Measurements from ENCODE around the gene MDM2.
"Not testable (repeated sequence)": the region's sequence is repeated elsewhere in the genome, so short reads cannot be mapped to it uniquely, and the experiment has no call there.

The MDM2 gene

DNA sequence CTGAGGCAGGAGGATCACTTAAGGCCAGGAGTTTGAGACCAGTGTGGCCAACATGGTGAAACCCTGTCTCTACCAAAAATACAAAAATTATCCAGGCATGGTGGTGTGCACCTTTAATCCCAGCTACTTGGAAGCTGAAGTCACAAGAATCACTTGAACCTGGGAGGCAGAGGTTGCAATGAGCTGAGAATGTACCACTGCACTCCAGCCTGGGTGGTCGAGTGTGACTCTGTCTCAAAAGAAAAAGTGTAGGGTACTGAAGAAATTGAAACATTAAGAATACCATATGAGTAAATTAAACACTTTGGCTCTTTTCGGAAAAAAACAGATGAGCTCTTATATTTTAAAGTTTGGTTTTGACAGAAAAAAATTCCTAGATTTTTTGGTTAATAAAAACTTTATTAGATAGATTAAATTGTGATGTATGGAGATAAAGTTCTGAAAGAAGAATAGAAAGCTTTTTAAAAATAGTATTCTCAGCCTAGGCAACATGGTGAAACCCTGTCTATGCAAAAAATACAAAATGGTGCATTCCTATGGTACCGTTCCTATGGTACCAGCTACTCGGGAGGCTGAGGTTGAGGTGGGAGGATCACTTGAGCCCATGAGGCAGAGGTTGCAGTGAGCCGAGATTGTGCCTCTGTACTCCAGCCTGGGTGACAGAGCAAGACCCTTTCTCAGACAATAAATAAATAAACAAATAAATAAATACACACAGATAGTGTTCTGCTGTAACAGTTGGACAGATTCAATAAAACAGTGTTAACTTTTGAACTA, 20.1 kb downstream of the MDM2 start:
- no peak for DNase-seq (ENCODE audit: low read depth)

DNA sequence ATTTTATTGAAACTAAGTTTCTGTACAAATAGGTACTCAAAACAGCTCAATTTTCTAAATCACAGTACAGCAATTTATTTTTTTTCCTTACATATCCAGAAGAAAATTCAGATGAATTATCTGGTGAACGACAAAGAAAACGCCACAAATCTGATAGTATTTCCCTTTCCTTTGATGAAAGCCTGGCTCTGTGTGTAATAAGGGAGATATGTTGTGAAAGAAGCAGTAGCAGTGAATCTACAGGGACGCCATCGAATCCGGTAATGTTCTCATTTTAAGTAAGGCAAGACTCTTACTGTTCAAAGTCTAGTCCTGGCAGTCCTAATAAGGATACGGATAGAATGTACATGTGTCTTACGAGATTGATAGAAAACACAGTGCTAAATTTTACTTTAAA, 20.7 kb downstream of the MDM2 start:
- DNase-seq (ENCODE audit: low read depth) = no peak

GRCh38 chr12:68831272-68831671, 23.3 kb downstream of the MDM2 start:
- DNase-seq (ENCODE audit: low read depth) = no peak

- no peak for DNase-seq (ENCODE audit: low read depth)
Measured at GRCh38 chr12:68831751-68832503, 23.9 kb downstream of the MDM2 start.

GRCh38 chr12:68832504-68832867, 24.5 kb downstream of the MDM2 start:
- no peak for DNase-seq (ENCODE audit: low read depth)

DNA sequence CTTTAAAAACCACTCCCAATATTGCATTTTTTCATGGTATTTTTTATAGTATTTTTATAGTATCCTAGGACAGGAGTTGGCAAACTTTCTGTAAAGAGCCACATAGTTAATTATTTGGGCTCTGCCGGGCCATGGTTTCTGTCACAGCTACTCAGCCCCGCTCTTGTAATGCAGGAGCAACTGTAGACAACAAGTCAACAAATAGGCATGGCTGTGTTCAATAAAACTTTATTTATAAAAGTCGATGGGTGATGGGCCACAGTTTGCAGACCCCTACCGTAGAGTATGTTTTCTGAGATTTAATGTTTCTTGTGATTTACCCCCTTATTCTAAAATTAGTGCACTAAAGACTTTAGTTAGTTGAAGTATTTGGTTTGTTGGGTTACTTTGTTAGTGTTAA, 25.5 kb downstream of the MDM2 start:
- DNase-seq (ENCODE audit: low read depth) = no peak

DNA sequence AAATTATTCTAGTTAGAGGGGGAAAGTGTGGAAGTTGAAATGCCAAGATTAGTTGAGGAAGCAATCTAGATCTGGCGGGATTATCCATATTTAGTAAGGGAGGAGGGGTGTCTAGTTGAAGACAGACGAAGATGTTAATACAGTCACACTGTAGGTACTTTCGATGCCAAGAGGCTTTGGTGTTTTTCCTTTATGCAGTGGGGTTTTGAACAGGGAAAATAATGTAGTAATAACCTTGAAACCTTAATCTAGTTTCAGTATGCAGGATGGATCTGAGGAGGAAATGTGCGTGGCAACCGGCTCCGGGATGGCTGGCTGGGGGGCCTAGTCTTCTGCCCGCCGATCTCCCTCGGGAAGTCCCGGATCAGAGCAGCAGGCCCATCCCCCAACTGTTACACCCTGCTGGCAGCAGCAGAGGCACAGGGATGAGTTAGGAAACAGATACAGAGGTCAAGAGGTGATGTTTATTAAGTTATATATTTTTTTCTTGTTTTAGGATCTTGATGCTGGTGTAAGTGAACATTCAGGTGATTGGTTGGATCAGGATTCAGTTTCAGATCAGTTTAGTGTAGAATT, 27.4 kb downstream of the MDM2 start:
- no peak for DNase-seq (ENCODE audit: low read depth)

DNA sequence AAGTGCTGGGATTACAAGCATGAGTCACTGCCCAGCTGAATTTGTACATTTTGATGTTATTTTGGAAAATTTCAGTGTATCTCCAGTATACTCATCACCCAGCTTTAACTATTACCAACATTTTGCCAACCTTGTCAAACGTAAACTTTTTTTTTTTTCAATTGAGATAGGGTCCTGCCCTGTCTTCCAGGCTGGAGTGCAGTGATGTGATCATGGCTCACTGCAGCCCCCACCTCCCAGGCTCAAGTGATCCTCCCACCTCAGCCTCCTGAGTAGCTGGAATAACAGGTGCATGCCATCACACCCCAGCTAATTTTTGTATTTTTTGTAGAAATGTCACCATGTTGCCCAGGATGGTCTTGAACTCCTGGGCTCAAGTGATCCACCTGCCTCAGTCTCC, 29.2 kb downstream of the MDM2 start:
- no peak for DNase-seq (ENCODE audit: low read depth)

DNA sequence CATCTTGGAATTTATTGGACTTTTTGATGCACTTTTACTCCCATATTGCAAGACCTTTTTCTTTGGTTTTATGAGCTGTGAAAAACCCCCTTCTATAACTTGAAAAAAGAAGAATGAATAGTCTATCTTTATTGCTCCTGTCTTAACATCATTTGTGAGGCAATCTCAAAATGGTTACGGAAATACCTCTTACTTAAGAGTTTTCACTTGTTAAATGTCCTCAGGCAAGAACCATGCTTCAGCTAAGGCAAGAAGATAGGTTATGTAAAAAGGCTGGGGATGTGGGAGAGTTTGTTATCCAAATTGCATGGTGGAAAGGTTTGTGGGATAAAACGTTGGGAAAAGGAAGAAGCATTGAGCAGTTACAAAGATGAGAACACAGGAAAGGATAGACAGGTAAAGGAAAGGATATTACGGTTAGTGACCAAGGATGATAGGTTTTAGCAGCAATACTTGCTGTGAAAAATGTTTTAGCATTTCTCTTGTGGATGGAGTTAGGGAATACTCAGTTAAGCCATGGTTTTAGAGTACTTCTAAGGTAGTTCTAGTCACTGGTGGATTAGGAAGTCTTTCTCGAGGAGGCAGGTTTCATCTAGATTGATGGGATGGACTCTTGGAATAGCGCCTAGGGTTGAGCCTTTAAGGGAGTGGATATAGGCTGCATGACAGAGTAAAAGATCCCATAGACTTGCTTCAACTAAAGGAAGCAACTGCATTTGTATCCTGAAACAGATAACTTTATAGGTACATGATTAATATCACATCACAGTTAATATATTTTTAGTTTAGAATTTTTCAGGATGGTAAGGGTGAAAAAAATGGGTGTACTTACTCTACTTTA, 30.3 kb downstream of the MDM2 start:
- no peak for DNase-seq (ENCODE audit: low read depth)

DNA sequence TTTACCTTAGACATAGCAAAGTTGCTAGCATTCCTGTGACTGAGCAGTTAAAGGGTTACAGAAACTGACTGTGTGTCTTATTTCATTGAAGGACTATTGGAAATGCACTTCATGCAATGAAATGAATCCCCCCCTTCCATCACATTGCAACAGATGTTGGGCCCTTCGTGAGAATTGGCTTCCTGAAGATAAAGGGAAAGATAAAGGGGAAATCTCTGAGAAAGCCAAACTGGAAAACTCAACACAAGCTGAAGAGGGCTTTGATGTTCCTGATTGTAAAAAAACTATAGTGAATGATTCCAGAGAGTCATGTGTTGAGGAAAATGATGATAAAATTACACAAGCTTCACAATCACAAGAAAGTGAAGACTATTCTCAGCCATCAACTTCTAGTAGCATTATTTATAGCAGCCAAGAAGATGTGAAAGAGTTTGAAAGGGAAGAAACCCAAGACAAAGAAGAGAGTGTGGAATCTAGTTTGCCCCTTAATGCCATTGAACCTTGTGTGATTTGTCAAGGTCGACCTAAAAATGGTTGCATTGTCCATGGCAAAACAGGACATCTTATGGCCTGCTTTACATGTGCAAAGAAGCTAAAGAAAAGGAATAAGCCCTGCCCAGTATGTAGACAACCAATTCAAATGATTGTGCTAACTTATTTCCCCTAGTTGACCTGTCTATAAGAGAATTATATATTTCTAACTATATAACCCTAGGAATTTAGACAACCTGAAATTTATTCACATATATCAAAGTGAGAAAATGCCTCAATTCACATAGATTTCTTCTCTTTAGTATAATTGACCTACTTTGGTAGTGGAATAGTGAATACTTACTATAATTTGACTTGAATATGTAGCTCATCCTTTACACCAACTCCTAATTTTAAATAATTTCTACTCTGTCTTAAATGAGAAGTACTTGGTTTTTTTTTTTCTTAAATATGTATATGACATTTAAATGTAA, 31.5 kb downstream of the MDM2 start:
- no peak for DNase-seq (ENCODE audit: low read depth)

- DNase-seq (ENCODE audit: low read depth) = not testable (repeated sequence)
Measured at GRCh38 chr12:68841175-68841574, 33.2 kb downstream of the MDM2 start.

DNA sequence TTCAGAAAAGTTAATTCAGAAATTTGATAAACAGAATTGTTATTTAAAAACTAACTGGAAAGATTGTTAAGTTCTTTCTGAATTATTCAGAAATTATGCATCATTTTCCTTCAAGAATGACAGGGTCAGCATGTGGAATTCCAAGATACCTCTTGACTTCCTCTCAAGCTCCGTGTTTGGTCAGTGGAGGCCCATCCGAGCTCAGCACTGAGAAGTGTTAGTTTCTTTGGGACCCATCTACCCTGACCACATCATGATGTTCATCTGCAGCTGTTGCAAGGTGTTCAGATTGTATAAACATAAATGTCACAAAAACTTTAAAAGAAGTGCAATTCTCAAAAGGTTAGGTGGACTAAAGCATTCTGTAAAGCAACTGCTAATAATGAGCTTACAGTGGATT, 33.7 kb downstream of the MDM2 start:
- no peak for DNase-seq (ENCODE audit: low read depth)

DNA sequence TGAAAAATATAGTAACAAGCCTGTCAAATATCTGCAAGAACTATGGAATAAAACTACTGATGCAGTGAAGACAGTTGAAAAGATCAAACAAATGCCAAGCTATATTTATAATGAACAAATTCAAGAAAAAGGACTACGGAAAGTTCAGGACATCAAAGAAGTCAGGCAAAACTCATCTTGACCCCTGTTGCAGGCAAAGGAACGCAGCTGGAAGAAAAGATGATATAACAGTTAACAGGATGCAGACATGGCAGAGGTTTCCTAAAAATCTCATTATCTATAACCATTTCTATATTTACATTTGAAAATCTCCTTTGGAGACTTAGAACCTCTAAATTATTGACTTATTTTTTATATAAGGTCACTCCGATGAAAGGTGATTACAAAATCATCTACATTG, 34.1 kb downstream of the MDM2 start:
- no peak for DNase-seq (ENCODE audit: low read depth)

- DNase-seq (ENCODE audit: low read depth) = no peak
Measured at GRCh38 chr12:68842784-68843567, 35.0 kb downstream of the MDM2 start.

DNA sequence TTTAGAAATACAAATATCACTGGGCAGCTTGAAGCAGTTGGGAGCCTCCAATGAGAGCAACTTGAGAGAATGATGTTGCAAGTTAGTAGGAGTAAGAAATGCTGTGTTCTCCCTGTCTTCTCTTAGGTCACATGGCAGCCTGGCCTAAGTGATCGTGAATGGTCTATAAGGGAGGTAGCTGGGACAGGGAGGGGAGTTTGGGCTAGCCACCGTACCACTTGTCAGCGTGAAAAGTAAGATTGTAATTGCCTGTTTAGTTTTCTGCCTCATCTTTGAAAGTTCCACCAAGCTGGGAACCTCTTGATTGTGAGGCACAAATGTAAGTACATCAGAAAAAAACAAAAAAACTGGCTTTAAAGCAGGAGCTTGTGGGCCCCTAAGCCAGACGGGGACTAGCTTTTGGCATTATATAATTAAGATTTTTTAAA, 36.4 kb downstream of the MDM2 start:
- DNase-seq (ENCODE audit: low read depth) = no peak

DNA sequence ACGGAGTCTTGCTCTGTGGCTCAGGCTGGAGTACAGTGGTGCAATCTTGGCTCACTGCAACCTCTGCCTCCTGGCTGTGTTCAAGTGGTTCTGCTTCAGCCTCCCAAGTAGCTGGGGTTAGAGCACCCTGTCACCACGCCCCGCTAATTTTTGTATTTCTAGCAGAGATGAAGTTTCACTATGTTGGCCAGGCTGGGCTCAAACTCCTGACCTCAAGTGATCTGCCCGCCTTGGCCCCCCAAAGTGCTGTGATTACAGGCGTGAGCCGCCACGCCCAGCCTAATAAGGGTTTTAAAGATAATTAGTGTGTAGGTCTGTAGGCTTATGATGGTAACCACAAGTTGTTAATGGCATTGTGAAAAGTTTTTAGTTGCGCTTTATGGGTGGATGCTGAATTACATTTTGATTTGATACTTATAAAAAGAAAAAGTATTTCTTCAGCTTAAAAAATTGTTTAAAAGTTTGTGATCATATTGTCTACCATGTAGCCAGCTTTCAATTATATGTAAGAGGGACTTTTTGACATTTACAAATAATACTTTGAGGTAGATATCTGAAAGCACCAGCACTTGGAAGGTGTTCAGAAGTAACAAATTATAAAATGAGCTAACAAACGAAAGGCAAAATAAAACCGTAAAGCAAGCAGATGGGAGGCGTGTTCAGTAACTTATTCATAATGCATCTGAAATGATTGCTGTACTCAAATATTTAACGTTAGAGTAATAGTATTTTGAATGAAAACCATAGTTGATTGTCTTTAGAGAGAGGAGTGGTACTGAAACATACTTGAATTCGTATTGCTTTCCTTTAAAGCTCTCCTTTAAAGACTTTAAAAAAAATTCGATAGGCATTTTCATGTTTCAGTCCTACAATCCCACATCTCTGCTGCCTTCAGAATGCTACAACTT, 37.1 kb downstream of the MDM2 start:
- DNase-seq (ENCODE audit: low read depth) = no peak

DNA sequence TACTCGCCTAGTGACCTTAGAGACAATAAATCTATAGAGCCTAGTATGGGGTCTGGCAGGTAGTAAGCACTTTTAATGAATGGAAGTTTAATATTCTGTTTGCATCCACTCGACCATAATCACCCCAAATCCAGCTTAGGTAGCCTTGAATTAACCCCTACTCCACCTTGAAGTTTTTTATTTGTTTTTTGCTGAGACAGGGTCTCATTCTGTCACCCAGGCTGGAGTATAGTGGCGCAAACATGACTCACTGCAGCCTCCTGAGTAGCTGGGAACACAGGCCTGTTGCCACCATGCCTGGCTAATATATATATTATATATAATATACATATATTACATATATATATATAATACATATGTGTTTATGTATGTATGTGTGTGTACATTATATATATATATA, 38.8 kb downstream of the MDM2 start:
- DNase-seq (ENCODE audit: low read depth) = no peak

GRCh38 chr12:68850390-68850789, 42.4 kb downstream of the MDM2 start:
- no peak for DNase-seq (ENCODE audit: low read depth)

GRCh38 chr12:68851592-68852306, 43.8 kb downstream of the MDM2 start:
- DNase-seq (ENCODE audit: low read depth) = no peak

Data from activated T-cell treated with anti-CD3 and anti-CD28 coated beads for 48 hours (primary cell).